WTC11 (cell line): ENCODE results near the gene FMNL2. TPM values are rescaled to one million over a fixed set of nuclear protein-coding genes. Genes with fewer than 3 reads are reported as not detected.

Experiments
- ATAC-seq: fragments of 200-7000 bp; cut with Tn5 transposase; 2 replicates; pipeline ENCODE4 v1.10.0; 2021; ENCODE audit warnings: mild to moderate bottlenecking, moderate library complexity
- CTCF ChIA-PET: fragments of 300-600 bp; sonication (Branson Sonifier 250); formaldehyde crosslinking; loops from one replicate; lab custom pipeline; 2021; ENCODE audit warnings: antibody characterized with exemption; lab: Charles Lee
- POLR2A ChIA-PET: fragments of 350-600 bp; sonication (Branson Sonifier 250); formaldehyde crosslinking; loops from one replicate; lab custom pipeline; 2021; ENCODE audit warnings: antibody characterized with exemption; lab: Charles Lee
- DNase-seq: peaks from one replicate; pipeline ENCODE4 v3.0.0; 2021; ENCODE audit warnings: low spot score
- H3K27ac Mint-ChIP-seq: 2 replicates; pipeline ENCODE4 v1.8.0; 2021; ENCODE audit warnings: mixed read lengths
- H3K27me3 Mint-ChIP-seq: 2 replicates; pipeline ENCODE4 v1.8.0; 2021; ENCODE audit warnings: low read depth, mild to moderate bottlenecking, moderate library complexity, mixed read lengths
- H3K36me3 Mint-ChIP-seq: 2 replicates; pipeline ENCODE4 v1.8.0; 2021; ENCODE audit warnings: mixed read lengths
- H3K4me1 Mint-ChIP-seq: 2 replicates; pipeline ENCODE4 v1.8.0; 2022; ENCODE audit warnings: mixed read lengths
- H3K4me3 Mint-ChIP-seq: 2 replicates; pipeline ENCODE4 v1.8.0; 2021; ENCODE audit warnings: mild to moderate bottlenecking, moderate library complexity, mixed read lengths
- H3K9me3 Mint-ChIP-seq: 2 replicates; pipeline ENCODE4 v1.8.0; 2021; ENCODE audit warnings: mixed read lengths
- ATF1 ChIP-seq: sonication (generic); formaldehyde crosslinking; IDR thresholded peaks from 2 replicates; pipeline ENCODE4 v1.8.1; 2023; ENCODE audit warnings: mild to moderate bottlenecking, moderate library complexity, missing genetic modification reagents
- ATF6 ChIP-seq: sonication (generic); formaldehyde crosslinking; IDR thresholded peaks from 2 replicates; pipeline ENCODE4 v1.8.1; 2023; ENCODE audit warnings: mild to moderate bottlenecking, missing genetic modification reagents
- CREM ChIP-seq: sonication (generic); formaldehyde crosslinking; IDR thresholded peaks from 2 replicates; pipeline ENCODE4 v1.8.1; 2022; ENCODE audit warnings: mild to moderate bottlenecking, missing genetic modification reagents, moderate library complexity
- ERG ChIP-seq: fragments of 250-450 bp; sonication (Bioruptor Pico); IDR thresholded peaks from 2 replicates; pipeline ENCODE4 v1.8.0; 2021; ENCODE audit warnings: mild to moderate bottlenecking
- ETV6 ChIP-seq: sonication (generic); formaldehyde crosslinking; IDR thresholded peaks from 2 replicates; pipeline ENCODE4 v1.8.1; 2022; ENCODE audit warnings: mild to moderate bottlenecking, missing genetic modification reagents
- FOXJ3 ChIP-seq: sonication (generic); formaldehyde crosslinking; IDR thresholded peaks from 2 replicates; pipeline ENCODE4 v1.9.0; 2021; ENCODE audit warnings: missing genetic modification reagents, mild to moderate bottlenecking, borderline replicate concordance
- GABPB1 ChIP-seq: sonication (generic); formaldehyde crosslinking; IDR thresholded peaks from 2 replicates; pipeline ENCODE4 v1.8.1; 2023; ENCODE audit warnings: mild to moderate bottlenecking, missing genetic modification reagents
- GRHL2 ChIP-seq: fragments of 250-450 bp; sonication (Bioruptor Pico); IDR thresholded peaks from 2 replicates; pipeline ENCODE4 v1.8.0; 2022; ENCODE audit warnings: mild to moderate bottlenecking, moderate library complexity; ENCODE audit not compliant: insufficient replicate concordance, severe bottlenecking
- IRF1 ChIP-seq: sonication (generic); formaldehyde crosslinking; IDR thresholded peaks from 2 replicates; pipeline ENCODE4 v1.8.0; 2023; ENCODE audit warnings: missing genetic modification reagents
- NFE2L1 ChIP-seq: sonication (generic); formaldehyde crosslinking; IDR thresholded peaks from 2 replicates; pipeline ENCODE4 v1.8.1; 2023; ENCODE audit warnings: missing genetic modification reagents
- NR2C2 ChIP-seq: sonication (generic); formaldehyde crosslinking; IDR thresholded peaks from 2 replicates; pipeline ENCODE4 v1.8.0; 2022; ENCODE audit warnings: mild to moderate bottlenecking, missing genetic modification reagents
- PRRX2 ChIP-seq: fragments of 250-450 bp; sonication (Bioruptor Pico); IDR thresholded peaks from 2 replicates; pipeline ENCODE4 v1.8.0; 2021; ENCODE audit warnings: mild to moderate bottlenecking
- SMAD4 ChIP-seq: sonication (generic); formaldehyde crosslinking; IDR thresholded peaks from 2 replicates; pipeline ENCODE4 v1.8.0; 2022; ENCODE audit warnings: mild to moderate bottlenecking, missing genetic modification reagents
- SOX15 ChIP-seq: fragments of 250-450 bp; sonication (Bioruptor Pico); IDR thresholded peaks from 2 replicates; pipeline ENCODE4 v1.9.0; 2021; ENCODE audit warnings: mild to moderate bottlenecking
- TEAD1 ChIP-seq: sonication (generic); formaldehyde crosslinking; IDR thresholded peaks from 2 replicates; pipeline ENCODE4 v1.8.0; 2022; ENCODE audit warnings: mild to moderate bottlenecking, missing genetic modification reagents
- ZNF219 ChIP-seq: sonication (generic); formaldehyde crosslinking; IDR thresholded peaks from 2 replicates; pipeline ENCODE4 v1.8.0; 2023; ENCODE audit warnings: missing genetic modification reagents, mild to moderate bottlenecking, borderline replicate concordance
- ZNF671 ChIP-seq: fragments of 250-450 bp; sonication (Bioruptor Pico); IDR thresholded peaks from 2 replicates; pipeline ENCODE4 v1.8.0; 2021; ENCODE audit warnings: mild to moderate bottlenecking
- total RNA-seq: library from RNA; stranded (reverse); gene quantifications from 3 replicates; pipeline ENCODE4 v1.2.3, GENCODE V29; 2021
- TF ChIP-seq, protein P1 (sequence below): sonication (generic); formaldehyde crosslinking; IDR thresholded peaks from 2 replicates; pipeline ENCODE4 v1.8.1; 2023; ENCODE audit warnings: mild to moderate bottlenecking, missing genetic modification reagents, moderate library complexity
- TF ChIP-seq, protein P2 (sequence below): sonication (generic); formaldehyde crosslinking; IDR thresholded peaks from 2 replicates; pipeline ENCODE4 v1.8.0; 2023; ENCODE audit warnings: missing genetic modification reagents, mild to moderate bottlenecking, borderline replicate concordance
- TF ChIP-seq, protein P3 (sequence below): fragments of 250-450 bp; sonication (Bioruptor Pico); IDR thresholded peaks from 2 replicates; pipeline ENCODE4 v1.9.0; 2021; ENCODE audit warnings: mild to moderate bottlenecking

The FMNL2 gene
- total RNA-seq, 1 experiment from 2014 or later = 43.0 TPM

DNA sequence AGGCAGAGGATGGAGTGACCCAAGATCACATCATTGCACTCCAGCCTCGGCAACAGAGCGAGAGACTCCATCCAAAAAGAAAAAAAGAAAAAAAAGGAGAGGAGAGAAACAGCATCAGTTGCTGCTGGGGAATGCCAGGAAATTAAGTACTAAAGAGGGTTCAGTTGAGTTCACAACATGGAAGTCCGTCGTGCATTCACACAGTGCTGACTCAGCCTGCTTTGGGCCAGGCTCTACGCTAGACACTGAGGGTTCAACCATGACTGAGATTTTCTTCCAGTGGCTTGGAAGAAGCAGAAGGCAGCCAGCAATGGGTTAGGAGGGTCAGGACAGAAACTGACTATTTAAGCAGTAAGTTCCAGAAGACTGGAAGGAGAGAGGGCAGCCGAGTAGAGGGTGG, 108.8 kb downstream of the FMNL2 start (continued):
- TF ChIP-seq, protein P1, sequence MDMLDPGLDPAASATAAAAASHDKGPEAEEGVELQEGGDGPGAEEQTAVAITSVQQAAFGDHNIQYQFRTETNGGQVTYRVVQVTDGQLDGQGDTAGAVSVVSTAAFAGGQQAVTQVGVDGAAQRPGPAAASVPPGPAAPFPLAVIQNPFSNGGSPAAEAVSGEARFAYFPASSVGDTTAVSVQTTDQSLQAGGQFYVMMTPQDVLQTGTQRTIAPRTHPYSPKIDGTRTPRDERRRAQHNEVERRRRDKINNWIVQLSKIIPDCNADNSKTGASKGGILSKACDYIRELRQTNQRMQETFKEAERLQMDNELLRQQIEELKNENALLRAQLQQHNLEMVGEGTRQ (CRISPR knock-in tag) = no peak
- TF ChIP-seq, all 79 proteins: peak for 0

- TF ChIP-seq, protein P1 (CRISPR knock-in tag) = no peak
- TF ChIP-seq SOX15 (CRISPR knock-in tag) (no peak), GABPB1 (CRISPR knock-in tag) (no peak), TEAD1 (CRISPR knock-in tag) (no peak), ATF1 (CRISPR knock-in tag) (no peak), PRRX2 (CRISPR knock-in tag) (no peak), ZNF219 (no peak), ETV6 (no peak), FOXJ3 (no peak), IRF1 (CRISPR knock-in tag) (no peak), GRHL2 (CRISPR knock-in tag) (no peak), ATF6 (CRISPR knock-in tag) (no peak)
- TF ChIP-seq, protein P2, sequence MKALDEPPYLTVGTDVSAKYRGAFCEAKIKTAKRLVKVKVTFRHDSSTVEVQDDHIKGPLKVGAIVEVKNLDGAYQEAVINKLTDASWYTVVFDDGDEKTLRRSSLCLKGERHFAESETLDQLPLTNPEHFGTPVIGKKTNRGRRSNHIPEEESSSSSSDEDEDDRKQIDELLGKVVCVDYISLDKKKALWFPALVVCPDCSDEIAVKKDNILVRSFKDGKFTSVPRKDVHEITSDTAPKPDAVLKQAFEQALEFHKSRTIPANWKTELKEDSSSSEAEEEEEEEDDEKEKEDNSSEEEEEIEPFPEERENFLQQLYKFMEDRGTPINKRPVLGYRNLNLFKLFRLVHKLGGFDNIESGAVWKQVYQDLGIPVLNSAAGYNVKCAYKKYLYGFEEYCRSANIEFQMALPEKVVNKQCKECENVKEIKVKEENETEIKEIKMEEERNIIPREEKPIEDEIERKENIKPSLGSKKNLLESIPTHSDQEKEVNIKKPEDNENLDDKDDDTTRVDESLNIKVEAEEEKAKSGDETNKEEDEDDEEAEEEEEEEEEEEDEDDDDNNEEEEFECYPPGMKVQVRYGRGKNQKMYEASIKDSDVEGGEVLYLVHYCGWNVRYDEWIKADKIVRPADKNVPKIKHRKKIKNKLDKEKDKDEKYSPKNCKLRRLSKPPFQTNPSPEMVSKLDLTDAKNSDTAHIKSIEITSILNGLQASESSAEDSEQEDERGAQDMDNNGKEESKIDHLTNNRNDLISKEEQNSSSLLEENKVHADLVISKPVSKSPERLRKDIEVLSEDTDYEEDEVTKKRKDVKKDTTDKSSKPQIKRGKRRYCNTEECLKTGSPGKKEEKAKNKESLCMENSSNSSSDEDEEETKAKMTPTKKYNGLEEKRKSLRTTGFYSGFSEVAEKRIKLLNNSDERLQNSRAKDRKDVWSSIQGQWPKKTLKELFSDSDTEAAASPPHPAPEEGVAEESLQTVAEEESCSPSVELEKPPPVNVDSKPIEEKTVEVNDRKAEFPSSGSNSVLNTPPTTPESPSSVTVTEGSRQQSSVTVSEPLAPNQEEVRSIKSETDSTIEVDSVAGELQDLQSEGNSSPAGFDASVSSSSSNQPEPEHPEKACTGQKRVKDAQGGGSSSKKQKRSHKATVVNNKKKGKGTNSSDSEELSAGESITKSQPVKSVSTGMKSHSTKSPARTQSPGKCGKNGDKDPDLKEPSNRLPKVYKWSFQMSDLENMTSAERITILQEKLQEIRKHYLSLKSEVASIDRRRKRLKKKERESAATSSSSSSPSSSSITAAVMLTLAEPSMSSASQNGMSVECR (CRISPR knock-in tag) = no peak
- TF ChIP-seq, protein P3, sequence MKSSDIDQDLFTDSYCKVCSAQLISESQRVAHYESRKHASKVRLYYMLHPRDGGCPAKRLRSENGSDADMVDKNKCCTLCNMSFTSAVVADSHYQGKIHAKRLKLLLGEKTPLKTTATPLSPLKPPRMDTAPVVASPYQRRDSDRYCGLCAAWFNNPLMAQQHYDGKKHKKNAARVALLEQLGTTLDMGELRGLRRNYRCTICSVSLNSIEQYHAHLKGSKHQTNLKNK = no peak
- Mint-ChIP-seq H3K27ac (no peak overlapping the region), H3K4me1 (peaks cover 79% of the 10 kb centered on the region), H3K27me3 (no peaks in the 10 kb centered on the region), H3K9me3 (no peaks in the 10 kb centered on the region), H3K36me3 (no peaks in the 10 kb centered on the region), H3K4me3 (no peak overlapping the region)
- ChIA-PET POLR2A (no interaction called here), CTCF (no interaction called here)
- no peak for ATAC-seq
- no peak for DNase-seq
Observed at GRCh38 chr2:152444448-152444847, 109.5 kb downstream of the FMNL2 start.

- Mint-ChIP-seq H3K4me1 (peaks cover 79% of the 10 kb centered on the region), H3K27me3 (no peaks in the 10 kb centered on the region), H3K36me3 (no peaks in the 10 kb centered on the region), H3K27ac (no peak overlapping the region), H3K4me3 (no peak overlapping the region), H3K9me3 (no peaks in the 10 kb centered on the region)
- POLR2A ChIA-PET = no interaction called here
- ATAC-seq = no peak
- CTCF ChIA-PET = no interaction called here
- DNase-seq = no peak
- TF ChIP-seq PRRX2 (CRISPR knock-in tag) (no peak), SMAD4 (CRISPR knock-in tag) (no peak), ERG (CRISPR knock-in tag) (no peak), ATF6 (CRISPR knock-in tag) (no peak), GRHL2 (CRISPR knock-in tag) (no peak), NR2C2 (no peak), ZNF671 (CRISPR knock-in tag) (no peak), CREM (no peak), NFE2L1 (no peak), SOX15 (CRISPR knock-in tag) (no peak)
Observed at GRCh38 chr2:152445375-152445774, 110.4 kb downstream of the FMNL2 start.
